Stimulated activated CD4-positive, alpha-beta T cell treated with anti-CD3 and anti-CD28 coated beads, Interleukin-15, amount 100 ng/mL, for 1 hour (primary cell): ENCODE data around the gene LMCD1.

Source experiments
- DNase-seq, 2 donors: peaks; one replicate each; pipeline ENCODE4 v3.0.0-alpha.2; 2020; ENCODE audit warnings: low read depth in 1 of 2, low spot score in 1 of 2

LMCD1 gene

GRCh38 chr3:8581806-8582445, 80.3 kb downstream of the LMCD1 start:
- DNase-seq: no peak

GRCh38 chr3:8584661-8585060, 83.0 kb downstream of the LMCD1 start:
- no peak for DNase-seq

- no peak for DNase-seq
These were observed 88.4 kb downstream of the LMCD1 start for GRCh38 chr3:8589880-8590556.

- no peak for DNase-seq
These were observed 91.6 kb downstream of the LMCD1 start for GRCh38 chr3:8593021-8593827.

- DNase-seq: no peak
These were observed 93.6 kb downstream of the LMCD1 start for GRCh38 chr3:8595252-8595651.

GRCh38 chr3:8595695-8596115, 94.1 kb downstream of the LMCD1 start:
- DNase-seq: no peak

GRCh38 chr3:8596321-8597218, 94.9 kb downstream of the LMCD1 start:
- DNase-seq: no peak

- DNase-seq: no peak
These were observed 95.7 kb downstream of the LMCD1 start for GRCh38 chr3:8597219-8597853.

GRCh38 chr3:8599146-8599545, 97.5 kb downstream of the LMCD1 start:
- DNase-seq: no peak

- DNase-seq: no peak
These were observed 98.8 kb downstream of the LMCD1 start for GRCh38 chr3:8600457-8600856.

- DNase-seq: no peak
These were observed 101.6 kb downstream of the LMCD1 start for GRCh38 chr3:8603115-8603710.

GRCh38 chr3:8604006-8604405, 102.4 kb downstream of the LMCD1 start:
- no peak for DNase-seq

GRCh38 chr3:8604988-8605387, 103.4 kb downstream of the LMCD1 start:
- DNase-seq: no peak

- no peak for DNase-seq
These were observed 105.1 kb downstream of the LMCD1 start for GRCh38 chr3:8606701-8607231.

- DNase-seq: no peak
These were observed 105.8 kb downstream of the LMCD1 start for GRCh38 chr3:8607234-8608040.

GRCh38 chr3:8608041-8608790, 106.6 kb downstream of the LMCD1 start:
- no peak for DNase-seq

GRCh38 chr3:8608791-8609467, 107.3 kb downstream of the LMCD1 start:
- DNase-seq: no peak

GRCh38 chr3:8610951-8611350, 109.3 kb downstream of the LMCD1 start:
- no peak for DNase-seq
